ENCODE data around the gene FOXO3. TPM values are rescaled to one million over a fixed set of nuclear protein-coding genes. Genes with fewer than 3 reads are reported as not detected.

Gene FOXO3
- polyA plus RNA-seq, 1 of the 3 experiments (the other 2 are of a cell fraction) = 8.1 TPM

DNA sequence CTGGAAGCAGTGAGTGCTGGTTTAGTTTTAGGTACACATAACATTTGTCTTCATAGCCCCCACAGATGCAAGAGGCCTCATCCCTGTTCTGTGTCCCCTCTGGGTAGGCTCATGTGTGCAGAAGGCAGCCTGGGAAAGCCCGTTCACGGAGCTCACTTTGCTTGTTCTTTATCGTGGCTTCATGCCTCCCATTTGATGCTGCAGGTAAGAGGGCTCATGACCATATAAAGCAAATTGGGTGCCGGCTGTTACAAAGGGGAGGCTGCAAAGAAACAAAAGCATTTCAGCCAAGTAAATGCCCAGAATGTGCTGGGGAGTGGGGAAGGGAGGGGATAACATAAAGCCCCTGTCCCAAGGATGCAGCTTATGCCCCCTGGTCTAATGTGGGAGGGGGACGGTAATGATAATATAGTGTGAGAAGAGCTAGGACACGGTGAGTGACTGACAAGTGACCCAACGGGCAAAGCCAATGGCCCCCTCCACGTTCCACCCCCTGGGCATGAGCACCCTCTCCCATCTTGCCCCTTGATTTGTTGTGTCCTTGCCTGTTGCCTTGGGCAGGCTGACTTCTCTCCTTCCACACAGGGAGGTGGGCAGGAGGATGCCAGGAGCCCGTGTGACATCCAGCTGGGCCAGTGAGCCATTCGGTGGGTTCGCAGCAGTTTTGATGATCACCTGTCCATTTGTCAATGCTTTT lies 138.0 kb downstream of the FOXO3 start:
- Histone ChIP-seq H3K9me2 (no peaks in the 10 kb centered on the region), H3K4me3 (ENCODE audit: low read depth in 2 of 2, low read length in 1 of 2) (no peak overlapping the region), H3K27ac (ENCODE audit: low read depth in 2 of 2, low read length in 1 of 2) (no peak overlapping the region), H2AFZ (ENCODE audit: low read depth) (no peak overlapping the region), H3K9ac (no peak overlapping the region), H3K36me3 (replicated peaks in 1 of 2; ENCODE audit: control insufficient read depth in 1 of 2, insufficient read depth in 2 of 2, low read length in 1 of 2) (no peaks in the 10 kb centered on the region), H3K4me1 (ENCODE audit: control insufficient read depth in 1 of 2, insufficient read depth in 2 of 2, low read depth in 1 of 2, low read length in 1 of 2) (no peaks in the 10 kb centered on the region; a peak in 1 of 4 replicates), H3F3A (replicated peaks; ENCODE audit: insufficient read depth) (no peaks in the 10 kb centered on the region), H3K27me3 (ENCODE audit: insufficient read depth) (no peaks in the 10 kb centered on the region), H3K9me3 (peaks cover 17% of the 10 kb centered on the region; the same call in 1 of the 2 replicates), H3K79me2 (ENCODE audit: insufficient read depth) (no peaks in the 10 kb centered on the region), H3K4me2 (no peak overlapping the region), H4K20me1 (ENCODE audit: insufficient read depth) (no peaks in the 10 kb centered on the region)
- POLR2A ChIA-PET = no interaction called here
- no peak for DNase-seq
- TF ChIP-seq FOXM1 (IDR thresholded peaks at IDR 0.05; ENCODE audit: low read depth) = no peak
- no peak for TF ChIP-seq RCOR1 (IDR thresholded peaks at IDR 0.05; ENCODE audit: low read length)
- TF ChIP-seq, protein P1, sequence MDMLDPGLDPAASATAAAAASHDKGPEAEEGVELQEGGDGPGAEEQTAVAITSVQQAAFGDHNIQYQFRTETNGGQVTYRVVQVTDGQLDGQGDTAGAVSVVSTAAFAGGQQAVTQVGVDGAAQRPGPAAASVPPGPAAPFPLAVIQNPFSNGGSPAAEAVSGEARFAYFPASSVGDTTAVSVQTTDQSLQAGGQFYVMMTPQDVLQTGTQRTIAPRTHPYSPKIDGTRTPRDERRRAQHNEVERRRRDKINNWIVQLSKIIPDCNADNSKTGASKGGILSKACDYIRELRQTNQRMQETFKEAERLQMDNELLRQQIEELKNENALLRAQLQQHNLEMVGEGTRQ (IDR thresholded peaks at IDR 0.05; ENCODE audit: borderline replicate concordance, low read depth, low read length) = no peak
- TF ChIP-seq MEF2A (IDR thresholded peaks at IDR 0.05; ENCODE audit: borderline replicate concordance, low read depth) = no peak
- no peak for TF ChIP-seq RXRA (IDR thresholded peaks at IDR 0.05; ENCODE audit: borderline replicate concordance, low read depth)
- CTCF ChIA-PET = interaction anchor here (0.9 to 1.2 kb wide), 2 partner anchors 12 to 139 kb away, joined by 3 read pairs; no protein-coding TSS in a partner anchor
- 85% methylated on average over 9 of the region's 11 CpGs for WGBS (ENCODE audit: low lambda C conversion rate)

DNA sequence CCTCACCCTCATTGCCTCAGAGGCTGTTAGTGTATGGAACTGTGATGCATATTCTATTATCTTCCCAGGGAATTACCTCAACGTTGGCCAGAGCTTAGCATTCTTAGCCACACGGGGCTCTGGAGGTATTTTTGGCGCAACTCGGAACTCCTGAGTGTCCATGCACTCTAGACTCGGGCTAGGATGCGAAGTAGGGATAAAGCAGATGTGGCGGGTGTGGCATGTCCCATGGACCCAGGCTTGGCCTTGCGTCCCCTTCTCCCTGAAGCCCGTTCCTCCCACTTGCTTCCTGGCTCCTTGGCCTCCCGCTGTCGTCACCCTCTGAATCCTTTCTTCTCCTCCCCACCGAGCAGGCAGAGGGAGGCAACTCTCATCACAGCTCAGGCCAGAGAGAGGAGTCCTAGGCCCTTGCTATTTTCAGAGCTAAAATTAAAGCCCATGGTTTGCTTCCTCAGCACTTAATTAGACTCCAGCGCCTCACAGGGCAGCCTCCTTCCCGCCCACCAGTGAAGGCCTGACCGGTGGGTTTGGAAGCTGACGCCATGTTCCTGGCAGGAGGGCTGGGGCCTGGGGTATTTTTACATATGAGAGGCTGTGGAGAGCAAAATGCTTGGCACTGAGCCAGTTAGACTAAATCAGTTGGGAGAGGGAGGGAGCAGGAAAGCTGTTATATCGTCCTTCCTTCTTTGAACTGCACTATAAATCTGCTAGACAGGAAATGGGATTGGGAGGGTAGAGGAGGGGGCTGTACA lies 138.7 kb downstream of the FOXO3 start:
- no peaks in the 10 kb centered on the region for H3K79me2 ChIP-seq (ENCODE audit: insufficient read depth)
- TF ChIP-seq CHD2 (IDR thresholded peaks at IDR 0.05; ENCODE audit: low read length, partially characterized antibody) (no peak), RCOR1 (IDR thresholded peaks at IDR 0.05; ENCODE audit: low read length) (no peak), RFX5 (IDR thresholded peaks at IDR 0.05; ENCODE audit: low read length) (no peak), SIN3A (IDR thresholded peaks at IDR 0.05; ENCODE audit: borderline replicate concordance, low read depth, low read length) (no peak), NRF1 (IDR thresholded peaks at IDR 0.05; ENCODE audit: low read depth, low read length) (no peak), FOXM1 (IDR thresholded peaks at IDR 0.05; ENCODE audit: low read depth) (no peak), YY1 (IDR thresholded peaks at IDR 0.05; ENCODE audit: low read depth) (no peak), EP300 (IDR thresholded peaks at IDR 0.05; ENCODE audit: borderline replicate concordance in 1 of 2, low read depth in 1 of 2, low read length in 1 of 2) (no peak), TCF12 (IDR thresholded peaks at IDR 0.05) (no peak)
- TF ChIP-seq, protein P2, sequence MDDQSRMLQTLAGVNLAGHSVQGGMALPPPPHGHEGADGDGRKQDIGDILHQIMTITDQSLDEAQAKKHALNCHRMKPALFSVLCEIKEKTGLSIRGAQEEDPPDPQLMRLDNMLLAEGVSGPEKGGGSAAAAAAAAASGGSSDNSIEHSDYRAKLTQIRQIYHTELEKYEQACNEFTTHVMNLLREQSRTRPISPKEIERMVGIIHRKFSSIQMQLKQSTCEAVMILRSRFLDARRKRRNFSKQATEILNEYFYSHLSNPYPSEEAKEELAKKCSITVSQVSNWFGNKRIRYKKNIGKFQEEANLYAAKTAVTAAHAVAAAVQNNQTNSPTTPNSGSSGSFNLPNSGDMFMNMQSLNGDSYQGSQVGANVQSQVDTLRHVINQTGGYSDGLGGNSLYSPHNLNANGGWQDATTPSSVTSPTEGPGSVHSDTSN (IDR thresholded peaks at IDR 0.05) = no peak
- no peak overlapping the region for H3K9ac ChIP-seq
- DNase-seq = no peak
- H3K27me3 ChIP-seq (ENCODE audit: insufficient read depth) = no peaks in the 10 kb centered on the region
- H3K9me3 ChIP-seq = peaks cover 17% of the 10 kb centered on the region; the same call in 1 of the 2 replicates
- H3K4me3 ChIP-seq (ENCODE audit: low read depth in 2 of 2, low read length in 1 of 2) = no peak overlapping the region
- no peak overlapping the region for H2AFZ ChIP-seq (ENCODE audit: low read depth)
- no peaks in the 10 kb centered on the region; a peak in 1 of 4 replicates for H3K4me1 ChIP-seq (ENCODE audit: control insufficient read depth in 1 of 2, insufficient read depth in 2 of 2, low read depth in 1 of 2, low read length in 1 of 2)
- H3F3A ChIP-seq (replicated peaks; ENCODE audit: insufficient read depth) = no peaks in the 10 kb centered on the region
- H3K27ac ChIP-seq (ENCODE audit: low read depth in 2 of 2, low read length in 1 of 2) = no peak overlapping the region
- H4K20me1 ChIP-seq (ENCODE audit: insufficient read depth) = no peaks in the 10 kb centered on the region
- H3K4me2 ChIP-seq = no peak overlapping the region
- POLR2A ChIA-PET = no interaction called here
- no peaks in the 10 kb centered on the region for H3K36me3 ChIP-seq (replicated peaks in 1 of 2; ENCODE audit: control insufficient read depth in 1 of 2, insufficient read depth in 2 of 2, low read length in 1 of 2)
- no peaks in the 10 kb centered on the region for H3K9me2 ChIP-seq
- CTCF ChIA-PET = interaction anchor here (1.2 kb wide), 1 partner anchor 139 kb away, joined by 3 read pairs; no protein-coding TSS in a partner anchor
- 89% methylated on average over 15 of the region's 17 CpGs for WGBS (ENCODE audit: low lambda C conversion rate)

All from SK-N-SH (cell line).